Hepatocyte (in vitro differentiated cells): ENCODE data around the gene NEDD4L.

Experiments used
- EZH2phosphoT487 ChIP-seq: fragments of 200-600 bp; sonication (generic); IDR thresholded peaks from one replicate; pipeline ENCODE4 v1.6.1; 2018; ENCODE audit warnings: antibody characterized with exemption, mild to moderate bottlenecking, low read depth, moderate library complexity; ENCODE audit not compliant: unreplicated experiment, severe bottlenecking
- TF ChIP-seq, protein P1 (sequence below): fragments of 200-600 bp; sonication (generic); IDR thresholded peaks from 2 replicates; pipeline ENCODE4 v1.5.1; 2016; ENCODE audit warnings: antibody characterized with exemption, mild to moderate bottlenecking; ENCODE audit not compliant: poor library complexity

- TF ChIP-seq, protein P1, sequence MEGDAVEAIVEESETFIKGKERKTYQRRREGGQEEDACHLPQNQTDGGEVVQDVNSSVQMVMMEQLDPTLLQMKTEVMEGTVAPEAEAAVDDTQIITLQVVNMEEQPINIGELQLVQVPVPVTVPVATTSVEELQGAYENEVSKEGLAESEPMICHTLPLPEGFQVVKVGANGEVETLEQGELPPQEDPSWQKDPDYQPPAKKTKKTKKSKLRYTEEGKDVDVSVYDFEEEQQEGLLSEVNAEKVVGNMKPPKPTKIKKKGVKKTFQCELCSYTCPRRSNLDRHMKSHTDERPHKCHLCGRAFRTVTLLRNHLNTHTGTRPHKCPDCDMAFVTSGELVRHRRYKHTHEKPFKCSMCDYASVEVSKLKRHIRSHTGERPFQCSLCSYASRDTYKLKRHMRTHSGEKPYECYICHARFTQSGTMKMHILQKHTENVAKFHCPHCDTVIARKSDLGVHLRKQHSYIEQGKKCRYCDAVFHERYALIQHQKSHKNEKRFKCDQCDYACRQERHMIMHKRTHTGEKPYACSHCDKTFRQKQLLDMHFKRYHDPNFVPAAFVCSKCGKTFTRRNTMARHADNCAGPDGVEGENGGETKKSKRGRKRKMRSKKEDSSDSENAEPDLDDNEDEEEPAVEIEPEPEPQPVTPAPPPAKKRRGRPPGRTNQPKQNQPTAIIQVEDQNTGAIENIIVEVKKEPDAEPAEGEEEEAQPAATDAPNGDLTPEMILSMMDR: no peak
- no peak for TF ChIP-seq EZH2phosphoT487
These were observed 128.0 kb downstream of the NEDD4L start for GRCh38 chr18:58172031-58172430.
